B cell (primary cell): ENCODE data around the gene CCDC9B.

ENCODE experiments used
- CTCF ChIP-seq: fragments of 200-600 bp; IDR thresholded peaks from one replicate; pipeline ENCODE4 v1.8.0; 2022; ENCODE audit warnings: antibody characterized with exemption, mild to moderate bottlenecking
- EZH2 ChIP-seq: IDR thresholded peaks from 2 replicates; pipeline ENCODE4 v1.6.1; 2012; ENCODE audit warnings: borderline replicate concordance, low read depth, mild to moderate bottlenecking, moderate library complexity, low read length; ENCODE audit not compliant: insufficient read depth, poor library complexity, severe bottlenecking

DNA sequence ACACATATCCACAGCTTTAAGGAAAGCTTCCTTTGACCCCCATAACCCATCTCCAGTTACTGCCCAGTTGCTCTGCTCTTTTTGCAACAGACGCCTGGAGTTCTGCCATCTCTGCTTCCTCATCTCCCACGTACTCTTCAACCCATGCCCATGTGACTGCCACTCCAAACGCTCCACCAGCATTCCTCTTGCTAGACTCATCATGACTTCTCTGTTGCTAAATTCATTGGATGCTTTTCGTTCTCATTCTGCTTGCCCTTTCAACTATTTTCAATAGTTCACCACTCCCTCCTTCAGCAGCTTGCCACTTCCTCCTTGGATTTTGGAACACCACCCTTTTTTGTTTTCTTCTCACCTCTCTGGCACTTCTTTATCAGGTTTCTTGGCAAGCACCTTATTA, 39.1 kb upstream of the CCDC9B start:
- TF ChIP-seq CTCF (no peak), EZH2 (no peak)
